ENCODE results near the gene IL17RA.
A peak's percentile ranks its signal among the peaks of the same experiment; 100 is the strongest.

The IL17RA gene

DNA sequence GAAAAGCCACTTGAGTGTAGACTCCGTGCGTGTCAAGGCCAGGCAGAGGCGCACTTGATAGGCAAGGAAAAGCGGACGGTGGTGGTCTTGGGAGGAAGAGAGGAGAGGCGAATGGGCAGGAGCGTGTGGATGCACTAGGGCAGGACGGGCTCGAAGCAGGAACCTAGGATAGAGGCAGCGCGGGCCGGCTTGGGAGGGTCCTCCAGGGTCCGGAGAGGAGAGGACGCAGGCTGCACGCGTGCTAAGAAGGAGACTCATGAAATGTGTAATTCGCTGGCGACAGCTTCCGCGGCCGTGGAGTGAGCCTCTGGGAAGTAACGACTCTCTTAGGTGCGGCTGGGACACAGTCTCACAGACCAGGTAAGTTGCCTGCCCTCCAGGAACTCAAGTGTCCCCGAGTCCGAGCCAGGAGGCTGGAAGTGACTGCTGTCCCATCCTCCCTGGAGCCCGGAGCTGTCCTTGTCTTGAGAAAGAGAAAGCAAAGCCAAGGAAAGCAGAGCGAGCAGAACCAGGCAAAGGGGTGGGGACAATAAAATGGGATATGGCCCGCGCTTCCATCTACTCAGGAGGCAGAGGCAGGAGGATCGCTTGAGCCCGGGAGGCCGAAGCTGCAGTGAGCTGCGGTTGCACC is 874 bp upstream of the IL17RA start:
- DNase-seq (ENCODE audit: low read depth, low spot score): no peak

DNA sequence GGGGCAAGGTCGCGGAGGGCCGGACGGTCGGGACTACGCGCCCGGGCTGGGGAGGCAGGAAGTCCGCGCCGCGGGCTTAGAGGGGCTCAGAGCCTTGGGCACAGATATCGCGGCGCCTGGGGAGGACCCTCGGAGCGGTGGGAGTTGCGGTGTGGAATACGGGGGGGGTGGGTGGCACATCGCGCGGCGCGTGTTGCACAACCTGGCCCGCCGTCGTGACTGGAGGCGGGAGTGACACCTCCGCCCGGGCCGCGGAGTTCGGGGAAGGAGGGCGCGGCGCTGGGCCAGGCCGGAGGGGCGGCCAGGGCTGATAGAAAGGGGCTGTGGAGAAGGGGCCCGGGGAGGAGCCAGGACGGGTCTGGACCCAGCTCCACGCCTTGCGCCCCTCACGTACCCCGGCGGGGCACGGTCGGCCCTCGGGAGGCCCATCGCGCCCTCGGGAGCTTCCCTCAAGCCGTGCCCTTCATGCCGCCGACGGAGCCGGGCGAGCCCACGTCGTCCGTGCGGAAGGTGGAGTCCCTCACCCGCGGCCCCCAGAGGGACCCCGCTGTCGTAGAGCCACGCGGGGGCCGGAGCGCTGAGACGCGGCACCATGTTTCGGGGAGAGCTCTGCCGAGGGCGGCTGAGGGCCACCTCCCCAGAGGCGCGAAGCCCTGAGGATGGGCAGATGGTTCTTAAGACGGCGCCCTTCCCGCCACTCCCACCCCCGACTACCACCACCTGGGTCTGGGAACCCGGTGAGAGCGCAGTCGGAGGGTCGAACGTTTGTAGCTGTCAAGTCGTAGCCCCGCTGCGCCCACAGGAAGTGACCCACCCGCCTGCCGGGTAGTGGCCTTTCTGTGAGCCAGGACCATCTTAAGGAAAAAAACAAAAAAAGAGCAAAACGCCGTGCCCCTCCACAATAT is 729 bp downstream of the IL17RA start:
- DNase-seq (ENCODE audit: low read depth, low spot score): peak; percentile 20

DNA sequence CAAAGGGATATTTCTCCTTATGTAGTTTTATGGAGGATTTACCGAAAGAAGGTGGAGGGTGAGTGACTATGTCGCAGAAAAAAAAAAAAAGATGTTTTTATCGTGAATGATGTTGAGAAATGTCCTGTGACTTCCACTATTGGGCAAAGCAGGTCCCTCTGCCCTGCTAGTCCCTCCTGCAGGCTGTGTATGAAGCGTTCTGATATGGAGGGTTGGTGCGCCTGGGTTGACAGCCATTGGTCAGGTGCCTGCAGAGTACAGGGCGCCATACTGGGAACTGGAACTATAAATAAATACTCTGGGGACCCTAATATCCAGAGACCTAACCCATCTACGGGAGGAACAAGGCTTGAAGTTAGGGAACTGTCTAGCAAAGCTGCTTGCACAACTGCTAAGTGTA is 1.5 kb downstream of the IL17RA start:
- no peak for DNase-seq (ENCODE audit: low read depth, low spot score)

DNA sequence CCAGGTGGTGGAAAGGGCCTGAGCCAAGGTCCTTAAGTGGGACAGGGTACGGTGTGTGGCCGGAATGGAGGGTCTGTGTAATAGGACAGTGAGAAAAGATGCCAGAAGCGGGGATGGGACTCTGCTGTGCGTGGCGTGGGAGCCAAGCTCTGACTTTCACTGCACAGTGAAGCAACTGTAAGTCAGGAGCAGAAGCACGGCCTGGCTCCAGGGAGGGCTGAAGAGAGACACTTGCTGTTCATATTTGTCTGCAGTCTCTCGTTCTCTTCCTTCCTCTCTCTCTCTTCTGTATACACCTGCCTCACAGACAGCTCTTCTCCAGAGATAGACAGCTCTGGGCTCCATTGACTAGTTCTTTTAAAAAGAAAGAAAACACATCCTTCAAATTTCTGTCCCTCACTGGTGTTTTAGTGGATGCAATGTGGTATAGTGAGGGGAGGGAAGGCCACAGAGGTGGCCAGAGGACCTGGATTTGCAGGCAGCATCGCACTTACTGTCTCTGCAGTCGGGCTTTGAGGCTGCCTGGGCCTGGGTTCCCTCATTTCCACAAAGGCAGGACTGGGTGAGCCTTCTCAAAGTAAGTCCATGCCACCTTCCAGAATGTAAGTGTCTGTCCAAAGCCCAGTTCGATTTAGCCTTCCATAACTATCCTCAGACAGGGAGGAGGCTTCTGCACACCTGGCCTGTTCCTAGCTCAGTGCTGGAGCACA is 2.1 kb downstream of the IL17RA start:
- DNase-seq (ENCODE audit: low read depth, low spot score): no peak

- DNase-seq (ENCODE audit: low read depth, low spot score): no peak
Observed at GRCh38 chr22:17087498-17088131, 2.8 kb downstream of the IL17RA start.

DNA sequence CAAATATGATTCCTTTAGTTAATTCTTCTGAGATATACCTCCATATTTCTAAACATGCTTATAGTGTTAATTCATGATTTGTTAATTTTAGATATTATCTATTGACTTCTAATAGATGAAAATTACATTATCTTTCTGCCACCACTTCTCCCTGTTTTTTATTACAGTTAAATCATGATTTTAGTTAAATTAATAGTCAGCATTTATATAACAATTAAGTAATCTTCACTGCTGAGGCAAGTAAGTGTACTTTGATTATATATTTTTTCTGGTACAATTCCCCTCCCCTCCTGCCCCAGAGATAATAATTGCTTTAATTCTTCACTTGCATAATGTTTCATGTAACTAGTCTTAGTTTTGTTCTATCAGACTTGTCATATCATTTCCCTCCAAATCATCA is 5.8 kb downstream of the IL17RA start:
- DNase-seq (ENCODE audit: low read depth, low spot score): no peak

DNA sequence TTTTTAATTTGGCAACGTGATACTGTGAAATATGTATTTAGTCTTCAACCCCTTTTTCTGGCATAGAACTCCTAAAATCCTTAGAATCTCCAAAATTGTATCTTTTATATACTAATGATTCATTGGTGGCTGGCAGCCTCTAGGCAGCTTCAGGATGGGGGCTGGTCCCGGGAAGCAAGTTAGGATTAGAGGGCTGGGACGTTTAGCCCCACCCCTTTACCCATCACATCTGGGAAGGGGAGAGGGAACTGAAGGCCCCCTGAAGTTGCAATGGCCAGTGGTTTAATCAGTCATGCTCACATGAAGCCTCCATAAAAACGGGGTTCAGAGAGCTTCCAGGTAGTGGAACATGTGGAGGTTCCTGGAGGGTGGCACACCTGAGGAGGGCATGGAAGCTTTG is 7.1 kb downstream of the IL17RA start:
- DNase-seq (ENCODE audit: low read depth, low spot score): no peak

DNA sequence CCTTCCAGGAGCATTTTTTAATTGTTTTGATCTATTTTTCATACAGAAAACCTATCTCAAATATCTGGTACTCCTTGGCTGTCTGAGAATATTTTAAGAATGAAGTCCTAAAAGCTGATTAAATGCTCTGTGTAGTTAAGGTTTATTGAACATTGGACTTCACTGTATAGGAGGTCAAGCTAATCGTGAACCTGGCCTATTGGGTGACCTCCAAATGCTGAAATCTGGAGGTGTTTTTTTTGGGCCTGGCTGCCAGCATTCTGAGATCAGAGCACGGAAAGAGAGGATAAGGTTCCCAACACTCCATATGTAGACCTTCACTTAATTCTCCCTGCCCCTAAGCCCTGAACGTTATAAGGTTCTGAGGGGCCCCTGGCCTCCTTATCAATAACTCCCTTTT is 8.3 kb downstream of the IL17RA start:
- DNase-seq (ENCODE audit: low read depth, low spot score): no peak

DNA sequence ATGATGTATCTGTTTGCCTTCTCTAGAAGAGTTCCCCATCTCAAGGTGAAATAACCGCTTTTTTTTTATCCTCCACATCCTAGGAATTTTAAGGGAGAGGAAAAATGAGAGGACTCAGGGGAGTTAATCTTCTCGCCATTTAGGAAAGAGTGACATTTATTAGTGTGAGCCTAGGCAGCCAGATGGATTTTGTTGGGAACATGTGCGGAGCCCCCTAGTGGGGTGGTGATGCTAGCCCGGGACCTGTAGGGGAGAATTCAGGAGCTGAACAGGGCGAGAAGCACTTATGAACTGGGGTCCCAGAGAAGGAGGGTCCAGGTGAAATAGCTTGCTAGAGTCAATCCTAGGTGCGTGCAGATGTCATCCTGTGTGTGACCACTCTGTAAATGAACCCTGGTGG is 10.7 kb downstream of the IL17RA start:
- DNase-seq (ENCODE audit: low read depth, low spot score): no peak

DNA sequence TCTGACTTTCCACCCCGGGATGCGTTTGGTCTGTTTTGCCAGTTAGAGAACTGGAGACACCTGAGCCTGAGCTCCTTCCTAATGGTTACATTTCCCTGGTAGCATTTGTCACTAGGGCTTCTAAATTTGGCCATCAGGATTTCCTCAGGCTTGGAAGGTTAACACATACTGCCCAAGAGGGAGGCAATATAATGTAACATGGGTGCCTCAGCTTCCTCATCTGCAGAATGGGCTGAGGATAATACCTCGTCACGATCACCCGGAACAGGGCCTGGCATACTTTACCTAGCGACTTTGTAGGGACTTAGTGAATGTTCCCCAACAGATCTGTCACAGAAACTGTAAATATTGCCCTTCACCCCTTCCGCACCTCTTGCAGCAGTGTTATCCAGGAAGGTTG is 11.3 kb downstream of the IL17RA start:
- no peak for DNase-seq (ENCODE audit: low read depth, low spot score)

GRCh38 chr22:17097062-17097461 is 12.3 kb downstream of the IL17RA start:
- no peak for DNase-seq (ENCODE audit: low read depth, low spot score)

- DNase-seq (ENCODE audit: low read depth, low spot score): no peak
Observed at GRCh38 chr22:17097701-17098100, 12.9 kb downstream of the IL17RA start.

GRCh38 chr22:17098379-17098819 is 13.6 kb downstream of the IL17RA start:
- DNase-seq (ENCODE audit: low read depth, low spot score): no peak

DNA sequence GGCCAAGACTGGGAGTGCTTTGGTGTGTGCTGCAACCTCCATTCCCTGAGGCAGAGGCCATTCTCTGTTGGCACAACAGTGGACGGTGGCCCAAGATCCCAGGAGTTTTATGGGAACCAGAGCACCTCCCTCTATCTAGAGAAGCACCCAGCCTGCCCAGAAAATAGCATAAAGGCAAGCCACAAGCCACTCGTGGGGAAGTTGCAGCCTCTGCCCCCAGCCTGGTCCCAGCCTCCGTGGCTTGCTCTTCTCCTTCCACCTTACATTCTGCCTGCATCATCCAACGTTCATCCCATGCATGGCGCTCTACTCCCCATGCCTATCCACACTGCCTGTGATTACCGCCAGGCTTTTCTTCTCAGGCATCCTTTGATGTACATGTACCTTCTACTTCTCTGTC is 15.8 kb downstream of the IL17RA start:
- DNase-seq (ENCODE audit: low read depth, low spot score): no peak

DNA sequence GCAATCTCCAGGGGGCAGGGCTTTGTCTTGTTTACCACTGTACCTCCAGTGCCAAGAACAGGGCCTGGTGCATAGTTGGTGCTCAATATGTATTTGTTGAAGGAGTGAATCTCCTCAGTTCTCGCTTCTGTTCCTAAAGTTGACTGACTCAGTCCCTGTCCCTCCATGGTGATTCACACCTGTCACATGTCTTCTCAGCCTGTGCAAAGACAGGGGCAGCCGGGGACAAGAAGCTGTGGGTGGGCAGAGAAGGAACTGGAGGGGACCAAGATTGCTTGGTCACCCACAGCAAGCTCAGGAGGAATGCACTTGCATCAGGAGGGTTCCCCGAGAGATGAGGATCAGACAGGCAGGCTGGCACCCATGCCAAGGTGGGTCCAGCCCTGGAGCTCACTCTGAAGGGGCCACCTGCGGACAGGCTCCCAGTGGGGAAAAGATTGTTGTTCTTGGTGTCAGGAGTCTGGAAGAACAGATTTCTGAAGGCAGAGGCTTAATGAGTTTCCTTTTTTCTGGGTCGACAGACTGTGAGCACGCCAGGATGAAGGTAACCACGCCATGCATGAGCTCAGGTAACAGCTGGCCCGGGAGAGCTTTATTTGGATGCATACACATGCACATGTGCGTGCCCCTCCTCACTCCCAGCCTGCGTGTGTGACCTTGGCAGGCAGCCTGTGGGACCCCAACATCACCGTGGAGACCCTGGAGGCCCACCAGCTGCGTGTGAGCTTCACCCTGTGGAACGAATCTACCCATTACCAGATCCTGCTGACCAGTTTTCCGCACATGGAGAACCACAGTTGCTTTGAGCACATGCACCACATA is 16.9 kb downstream of the IL17RA start:
- DNase-seq (ENCODE audit: low read depth, low spot score): no peak

DNA sequence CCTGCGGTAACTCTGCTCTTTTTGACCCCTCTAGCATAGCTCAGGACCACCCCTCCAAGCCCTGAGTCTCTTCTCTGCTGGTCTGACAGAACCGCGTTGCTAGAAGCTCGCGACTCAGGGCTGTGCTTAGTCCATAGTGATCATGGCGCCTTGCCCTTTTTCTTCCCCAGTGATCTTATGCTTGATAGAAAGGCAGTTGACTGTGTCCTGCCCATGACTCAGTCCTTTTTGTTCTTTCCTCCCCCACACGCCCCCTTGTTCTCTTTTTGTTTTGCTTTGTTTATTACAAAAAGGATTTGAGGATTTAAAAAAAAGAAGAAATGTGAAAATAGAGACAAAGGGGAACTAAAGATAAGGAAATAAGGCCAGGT is 17.5 kb downstream of the IL17RA start:
- DNase-seq (ENCODE audit: low read depth, low spot score): no peak

GRCh38 chr22:17103351-17103750 is 18.6 kb downstream of the IL17RA start:
- DNase-seq (ENCODE audit: low read depth, low spot score): no peak

DNA sequence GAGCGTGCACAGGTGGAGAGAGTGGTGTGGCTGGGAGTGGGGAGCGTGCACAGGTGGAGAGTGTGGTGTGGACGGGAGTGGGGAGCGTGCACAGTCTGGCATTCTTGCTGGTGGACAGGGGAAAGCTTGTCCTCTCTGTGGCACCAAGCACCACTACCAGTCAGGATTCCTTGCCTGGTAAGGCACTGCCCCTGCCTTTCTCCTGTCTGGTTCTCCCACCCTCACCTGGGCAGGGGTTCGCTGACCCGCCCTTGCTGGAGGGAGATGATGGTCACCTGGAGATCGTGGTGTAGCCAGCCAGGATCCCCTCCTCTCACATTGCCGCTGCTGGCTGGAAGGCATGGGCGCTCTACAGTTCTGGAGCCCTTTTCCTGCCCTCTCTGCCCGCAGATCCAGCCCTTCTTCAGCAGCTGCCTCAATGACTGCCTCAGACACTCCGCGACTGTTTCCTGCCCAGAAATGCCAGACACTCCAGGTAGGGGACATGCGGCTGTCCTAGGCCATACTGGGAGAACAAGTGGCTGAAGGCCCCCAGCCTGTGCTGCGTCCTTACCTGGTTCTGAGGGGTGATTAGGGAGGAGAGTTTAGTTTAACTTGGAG is 19.6 kb downstream of the IL17RA start:
- no peak for DNase-seq (ENCODE audit: low read depth, low spot score)

- DNase-seq (ENCODE audit: low read depth, low spot score): peak; percentile 37
Observed at GRCh38 chr22:17105143-17106129, 20.6 kb downstream of the IL17RA start.

All from ELF-1 (cell line).